ENCODE measurements around the gene TLR10.
A peak's percentile ranks its signal among the peaks of the same experiment; 100 is the strongest.

TLR10 gene

DNA sequence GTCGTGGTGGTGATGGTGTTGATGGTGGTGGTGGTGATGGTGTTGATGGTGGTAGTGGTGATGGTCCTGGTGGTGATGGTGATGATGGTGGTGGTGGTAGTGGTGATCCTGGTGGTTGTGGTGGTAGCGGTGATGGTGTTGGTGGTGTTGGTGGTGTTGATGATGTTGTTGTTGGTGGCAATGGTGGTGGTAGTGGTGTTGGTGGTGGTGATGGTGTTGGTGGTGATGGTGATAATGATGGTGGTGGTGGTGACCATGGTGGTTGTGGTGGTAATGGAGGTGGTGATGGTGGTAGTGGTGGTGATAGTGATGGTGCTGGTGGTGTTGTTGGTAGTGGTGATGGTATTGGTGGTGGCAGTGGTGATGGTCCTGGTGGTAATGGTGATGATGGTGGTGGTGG lies 49.1 kb downstream of the TLR10 start:
- Mint-ChIP-seq H3K27ac (peak overlapping the region; percentile 76), H3K36me3 (peaks cover 23% of the 10 kb centered on the region), H3K4me3 (no peak overlapping the region), H3K4me1 (peaks cover 24% of the 10 kb centered on the region), H3K9me3 (no peaks in the 10 kb centered on the region)
- no peak for ATAC-seq
- DNase-seq (ENCODE audit: low spot score in 2 of 2), result no peak

GRCh38 chr4:38730830-38731646 lies 51.8 kb downstream of the TLR10 start:
- H3K27ac Mint-ChIP-seq, result no peak overlapping the region
- peak overlapping the region; percentile 6 for H3K4me3 Mint-ChIP-seq
- ATAC-seq (peak; percentile 84), DNase-seq (ENCODE audit: low spot score in 2 of 2) (peak; percentile 77 to 91)
- peaks cover 23% of the 10 kb centered on the region for H3K36me3 Mint-ChIP-seq
- H3K4me1 Mint-ChIP-seq, result peaks cover 24% of the 10 kb centered on the region
- no peaks in the 10 kb centered on the region for H3K9me3 Mint-ChIP-seq

GRCh38 chr4:38730493-38730829 lies 52.3 kb downstream of the TLR10 start:
- Mint-ChIP-seq H3K4me1 (peaks cover 24% of the 10 kb centered on the region), H3K9me3 (no peaks in the 10 kb centered on the region), H3K27ac (no peak overlapping the region), H3K36me3 (peaks cover 23% of the 10 kb centered on the region), H3K4me3 (peak overlapping the region; percentile 6)
- DNase-seq (ENCODE audit: low spot score in 2 of 2) (no peak), ATAC-seq (no peak)

- peaks cover 12% of the 10 kb centered on the region for H3K36me3 Mint-ChIP-seq
- ATAC-seq, result no peak
- no peaks in the 10 kb centered on the region for H3K9me3 Mint-ChIP-seq
- H3K4me1 Mint-ChIP-seq, result peaks cover 28% of the 10 kb centered on the region
- DNase-seq (ENCODE audit: low spot score in 2 of 2), result no peak
- H3K4me3 Mint-ChIP-seq, result no peak overlapping the region
- no peak overlapping the region for H3K27ac Mint-ChIP-seq
Measured at GRCh38 chr4:38728631-38729141, 54.1 kb downstream of the TLR10 start.

DNA sequence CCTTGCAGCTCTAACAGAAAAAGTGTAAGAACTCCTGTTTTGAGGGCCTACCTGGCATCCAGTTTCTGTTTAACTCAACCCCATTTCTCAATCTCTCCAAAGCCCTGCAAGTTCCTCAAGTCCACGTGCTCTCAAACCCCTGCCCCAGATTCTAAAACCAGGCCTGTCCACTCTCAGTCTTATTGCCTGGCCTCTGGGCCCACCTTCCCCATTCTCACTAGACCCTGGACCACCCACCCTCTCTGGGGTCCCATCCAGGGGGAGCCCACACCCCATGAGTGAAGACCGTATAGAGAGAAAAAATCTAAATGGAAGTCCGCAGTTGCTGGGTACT lies 58.3 kb downstream of the TLR10 start:
- no peak overlapping the region for H3K4me3 Mint-ChIP-seq
- no peaks in the 10 kb centered on the region for H3K36me3 Mint-ChIP-seq
- no peak overlapping the region for H3K27ac Mint-ChIP-seq
- H3K4me1 Mint-ChIP-seq, result peaks cover 7% of the 10 kb centered on the region
- ATAC-seq (no peak), DNase-seq (ENCODE audit: low spot score in 2 of 2) (no peak)
- no peaks in the 10 kb centered on the region for H3K9me3 Mint-ChIP-seq

- H3K27ac Mint-ChIP-seq, result no peak overlapping the region
- H3K4me1 Mint-ChIP-seq, result peaks cover 7% of the 10 kb centered on the region
- no peak overlapping the region for H3K4me3 Mint-ChIP-seq
- DNase-seq (ENCODE audit: low spot score in 2 of 2) (no peak), ATAC-seq (no peak)
- H3K9me3 Mint-ChIP-seq, result no peaks in the 10 kb centered on the region
- no peaks in the 10 kb centered on the region for H3K36me3 Mint-ChIP-seq
Measured at GRCh38 chr4:38723726-38724474, 58.9 kb downstream of the TLR10 start.

DNA sequence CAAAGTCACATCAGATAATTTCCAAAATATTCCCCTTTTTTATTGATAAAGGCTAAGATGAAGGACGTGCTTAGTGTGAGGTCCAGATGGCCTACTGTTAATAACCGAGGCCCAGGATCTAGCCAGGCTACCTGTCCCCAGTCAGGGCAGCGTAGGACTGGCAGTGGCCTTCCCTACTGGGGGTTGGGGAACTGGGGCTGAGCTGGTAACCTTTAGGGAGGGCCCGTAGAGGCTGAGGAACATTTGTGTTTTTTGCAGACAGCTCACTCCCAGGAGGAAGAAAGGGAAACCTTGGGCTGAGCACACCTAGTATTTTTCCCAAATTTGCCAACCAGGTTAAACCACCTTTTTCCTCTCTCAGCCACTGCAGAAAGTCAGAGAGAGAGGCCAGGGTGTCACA lies 59.7 kb downstream of the TLR10 start:
- no peak overlapping the region for H3K4me3 Mint-ChIP-seq
- DNase-seq (ENCODE audit: low spot score in 2 of 2) (no peak), ATAC-seq (no peak)
- H3K27ac Mint-ChIP-seq, result no peak overlapping the region
- H3K36me3 Mint-ChIP-seq, result no peaks in the 10 kb centered on the region
- no peaks in the 10 kb centered on the region for H3K9me3 Mint-ChIP-seq
- peaks cover 8% of the 10 kb centered on the region for H3K4me1 Mint-ChIP-seq

All from stimulated activated effector memory CD8-positive, alpha-beta T cell treated with anti-CD3 and anti-CD28 coated beads, Interleukin-12 subunit alpha, Interleukin-12 subunit beta, amount 100 ng/mL, for 72 hours (primary cell).